Neuronal stem cell (in vitro differentiated cells): Measurements from ENCODE around the gene CDH15.
A peak's percentile ranks its signal among the peaks of the same experiment; 100 is the strongest.

Experiments
- DNase-seq: peaks from one replicate; pipeline ENCODE4 v3.0.0-alpha.2; 2013; ENCODE audit warnings: low spot score
- H2AFZ ChIP-seq: one replicate; pipeline ENCODE4 v1.6.1; 2013; ENCODE audit warnings: mild to moderate bottlenecking, low read length, inconsistent platforms
- H2AK5ac ChIP-seq: 2 replicates; pipeline ENCODE4 v1.6.1; 2013; ENCODE audit warnings: low read depth, mild to moderate bottlenecking, inconsistent platforms, low read length, moderate library complexity, mixed read lengths
- H2BK120ac ChIP-seq: 2 replicates; pipeline ENCODE4 v1.6.1; 2013; ENCODE audit warnings: low read depth, mild to moderate bottlenecking, inconsistent platforms, low read length, moderate library complexity, mixed read lengths
- H2BK12ac ChIP-seq: one replicate; pipeline ENCODE4 v1.6.1; 2013; ENCODE audit warnings: low read length, inconsistent platforms
- H2BK15ac ChIP-seq: 2 replicates; pipeline ENCODE4 v1.6.1; 2013; ENCODE audit warnings: mild to moderate bottlenecking, low read length, inconsistent platforms, mixed read lengths
- H2BK5ac ChIP-seq: one replicate; pipeline ENCODE4 v1.6.1; 2013; ENCODE audit warnings: inconsistent platforms, mild to moderate bottlenecking, low read length, moderate library complexity
- H3K14ac ChIP-seq: one replicate; pipeline ENCODE4 v1.6.1; 2013; ENCODE audit warnings: low read length, inconsistent platforms
- H3K18ac ChIP-seq: 2 replicates; pipeline ENCODE4 v1.6.1; 2013; ENCODE audit warnings: low read length, inconsistent platforms
- H3K23ac ChIP-seq: 2 replicates; pipeline ENCODE4 v1.6.1; 2013; ENCODE audit warnings: low read depth, mild to moderate bottlenecking, mixed read lengths, low read length, inconsistent platforms; ENCODE audit not compliant: poor library complexity
- H3K27ac ChIP-seq: replicated peaks from 3 replicates; pipeline ENCODE4 v1.5.1; 2013; ENCODE audit warnings: low read length, inconsistent platforms
- H3K27me3 ChIP-seq, 3 experiments: 2 replicates each; pipeline ENCODE4 v1.6.1; 2013; ENCODE audit warnings: low read length in 3 of 3, mild to moderate bottlenecking in 2 of 3, inconsistent platforms in 1 of 3, low read depth in 1 of 3, mixed read lengths in 1 of 3, moderate library complexity in 1 of 3; ENCODE audit not compliant: control insufficient read depth in 3 of 3, insufficient read depth in 3 of 3
- H3K36me3 ChIP-seq, 2 donors: replicated peaks in 1 of 2; 2 replicates each; pipeline ENCODE4 v1.6.1; 2013; ENCODE audit warnings: low read length in 2 of 2; ENCODE audit not compliant: control insufficient read depth in 2 of 2, insufficient read depth in 2 of 2
- H3K4ac ChIP-seq: 2 replicates; pipeline ENCODE4 v1.6.1; 2013; ENCODE audit warnings: inconsistent platforms, mild to moderate bottlenecking, low read length, moderate library complexity
- H3K4me1 ChIP-seq, 2 donors: 1 replicate in 1 of 2; 2 replicates in 1 of 2; pipeline ENCODE4 v1.6.1; 2013; ENCODE audit warnings: low read length in 2 of 2, low read depth in 1 of 2; ENCODE audit not compliant: control insufficient read depth in 2 of 2, insufficient read depth in 1 of 2
- H3K4me2 ChIP-seq: one replicate; pipeline ENCODE4 v1.6.1; 2013; ENCODE audit warnings: mild to moderate bottlenecking, low read length, inconsistent platforms; ENCODE audit not compliant: insufficient read depth, poor library complexity, severe bottlenecking
- H3K4me3 ChIP-seq, 2 donors: 2 replicates each; pipeline ENCODE4 v1.5.1; 2013; ENCODE audit warnings: low read length in 2 of 2, mild to moderate bottlenecking in 2 of 2, inconsistent platforms in 1 of 2, moderate library complexity in 1 of 2
- H3K79me1 ChIP-seq: one replicate; pipeline ENCODE4 v1.6.1; 2013; ENCODE audit warnings: low read depth, mild to moderate bottlenecking, inconsistent platforms, low read length, moderate library complexity
- H3K9ac ChIP-seq: one replicate; pipeline ENCODE4 v1.6.1; 2013; ENCODE audit warnings: mild to moderate bottlenecking, low read depth, low read length, inconsistent platforms; ENCODE audit not compliant: poor library complexity
- H3K9me3 ChIP-seq, 2 donors: replicated peaks in 1 of 2; 2 replicates each; pipeline versions ENCODE3 to v1.6.1; 2013; ENCODE audit warnings: low read length in 2 of 2, mild to moderate bottlenecking in 2 of 2, inconsistent platforms in 1 of 2, low read depth in 1 of 2, mixed read lengths in 1 of 2, moderate library complexity in 1 of 2; ENCODE audit not compliant: control insufficient read depth in 2 of 2, insufficient read depth in 1 of 2
- H4K8ac ChIP-seq: one replicate; pipeline ENCODE4 v1.6.1; 2013; ENCODE audit warnings: low read depth, mild to moderate bottlenecking, inconsistent platforms, low read length, moderate library complexity
- H4K91ac ChIP-seq: one replicate; pipeline ENCODE4 v1.6.1; 2013; ENCODE audit warnings: low read length, low read depth, mild to moderate bottlenecking, inconsistent platforms; ENCODE audit not compliant: poor library complexity
- WGBS, 2 donors: extraction: QIAGEN DNeasy Blood & Tissue Kit; methylation state at CpG; one replicate each; pipeline ENCODE4 v1.1.7; 2013; ENCODE audit warnings: missing lambda C conversion rate in 2 of 2, mixed read lengths in 1 of 2; ENCODE audit not compliant: insufficient read length in 2 of 2, insufficient replicate concordance in 1 of 2; ENCODE audit errors: extremely low coverage in 2 of 2; 5-methylcytosine and 5-hydroxymethylcytosine counted together

The CDH15 gene

DNA sequence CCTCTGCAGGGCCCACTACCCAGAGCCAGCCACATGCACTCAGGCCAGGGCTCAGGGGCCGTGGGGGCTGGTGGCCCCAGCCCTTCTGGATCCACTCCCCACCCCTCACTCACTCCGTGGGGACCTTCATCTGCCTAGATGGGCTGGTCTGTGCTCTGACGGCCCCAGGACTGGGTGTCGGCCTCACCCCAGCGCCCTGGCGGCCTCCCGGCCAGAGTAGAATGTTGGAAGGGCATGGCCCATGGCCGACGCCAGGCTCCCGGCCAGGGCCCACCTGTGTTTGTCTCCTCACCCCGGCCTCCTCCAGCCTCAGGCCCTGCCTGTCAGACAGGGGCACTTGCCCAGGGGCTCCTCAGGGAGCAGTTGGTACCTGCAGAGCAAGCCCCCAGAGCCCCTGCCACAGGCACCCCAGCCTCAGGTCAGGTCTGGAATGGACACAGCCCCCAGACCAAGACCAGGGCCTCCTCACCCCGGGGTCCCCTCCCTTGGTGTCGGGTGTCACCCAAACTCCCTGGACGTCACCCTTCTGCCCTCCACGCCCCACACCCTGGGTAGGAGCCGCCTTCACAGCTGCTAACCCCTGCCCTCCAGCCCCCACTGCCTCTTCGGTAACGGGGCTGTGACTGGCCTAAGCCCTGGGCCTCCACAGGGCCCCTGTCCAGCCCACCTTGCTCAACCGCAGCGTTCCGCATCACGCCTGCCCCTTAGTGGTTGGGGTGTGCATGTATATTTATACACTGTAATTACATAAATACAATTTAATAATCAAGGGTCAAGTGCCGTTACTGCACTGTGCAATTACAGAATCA is 3.0 kb upstream of the CDH15 start:
- H2BK15ac ChIP-seq = peak overlapping the region; percentile 96
- no CpG with 5 or more reads among the region's 23 CpGs for WGBS, 2 donors
- peak overlapping the region; percentile 77 for H3K18ac ChIP-seq
- H2AFZ ChIP-seq = no peak overlapping the region
- H3K23ac ChIP-seq = no peak overlapping the region
- peaks cover 27 to 33% of the 10 kb centered on the region in 2 donors for H3K4me1 ChIP-seq
- no peak for DNase-seq
- H2BK120ac ChIP-seq = peak overlapping the region; percentile 81
- H2BK5ac ChIP-seq = no peak overlapping the region
- H3K4me2 ChIP-seq = no peak overlapping the region
- H3K9ac ChIP-seq = no peak overlapping the region
- no peak overlapping the region for H4K91ac ChIP-seq
- H2AK5ac ChIP-seq = peak overlapping the region; percentile 94
- no peak overlapping the region for H4K8ac ChIP-seq
- H3K79me1 ChIP-seq = no peaks in the 10 kb centered on the region
- no peaks in the 10 kb centered on the region for H3K9me3 ChIP-seq
- no peaks in the 10 kb centered on the region for H3K36me3 ChIP-seq
- no peak overlapping the region for H3K14ac ChIP-seq
- no peak overlapping the region for H3K27ac ChIP-seq
- H3K4me3 ChIP-seq = no peak overlapping the region
- H2BK12ac ChIP-seq = peak overlapping the region; percentile 58
- peaks cover 2 to 51% (median 16%) of the 10 kb centered on the region in 3 experiments for H3K27me3 ChIP-seq
- peak overlapping the region; percentile 23 for H3K4ac ChIP-seq

DNA sequence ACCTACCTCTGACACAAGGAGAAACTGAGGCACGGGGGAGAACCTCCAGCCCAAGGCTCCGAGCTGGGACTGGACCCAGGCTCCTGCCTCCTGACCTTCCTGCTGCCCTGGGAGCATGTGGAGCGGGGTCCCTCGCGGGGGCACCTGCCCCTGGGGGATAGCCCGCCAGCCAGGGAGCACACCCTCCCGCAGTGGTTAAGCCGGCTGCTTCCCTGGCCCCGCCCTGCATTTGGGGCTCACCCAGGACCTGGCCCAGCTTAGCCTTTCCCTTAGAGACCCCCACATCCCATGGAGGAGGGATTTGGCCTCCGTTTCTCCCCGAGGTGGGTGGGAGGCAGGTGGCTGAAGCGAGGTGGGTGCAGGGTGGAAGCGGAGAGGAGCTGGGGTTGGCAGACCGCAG is 1.8 kb upstream of the CDH15 start:
- H3K27ac ChIP-seq = no peak overlapping the region
- no peak overlapping the region for H3K23ac ChIP-seq
- DNase-seq = no peak
- peak overlapping the region; percentile 89 for H2AK5ac ChIP-seq
- H3K18ac ChIP-seq = peak overlapping the region; percentile 51
- no peaks in the 10 kb centered on the region for H3K9me3 ChIP-seq
- no peaks in the 10 kb centered on the region for H3K79me1 ChIP-seq
- no CpG with 5 or more reads among the region's 14 CpGs for WGBS, 2 donors
- H4K8ac ChIP-seq = peak overlapping the region; percentile 50
- no peak overlapping the region for H2BK15ac ChIP-seq
- H3K4ac ChIP-seq = no peak overlapping the region
- H3K4me1 ChIP-seq = peaks cover 29% of the 10 kb centered on the region in 2 donors
- H2AFZ ChIP-seq = no peak overlapping the region
- no peak overlapping the region for H3K4me2 ChIP-seq
- peaks cover 2 to 62% (median 16%) of the 10 kb centered on the region in 3 experiments for H3K27me3 ChIP-seq
- H3K14ac ChIP-seq = peak overlapping the region; percentile 82
- no peak overlapping the region for H2BK120ac ChIP-seq
- H3K4me3 ChIP-seq = no peak overlapping the region
- no peak overlapping the region for H2BK12ac ChIP-seq
- no peak overlapping the region for H4K91ac ChIP-seq
- no peak overlapping the region for H2BK5ac ChIP-seq
- H3K9ac ChIP-seq = no peak overlapping the region
- no peaks in the 10 kb centered on the region for H3K36me3 ChIP-seq

DNA sequence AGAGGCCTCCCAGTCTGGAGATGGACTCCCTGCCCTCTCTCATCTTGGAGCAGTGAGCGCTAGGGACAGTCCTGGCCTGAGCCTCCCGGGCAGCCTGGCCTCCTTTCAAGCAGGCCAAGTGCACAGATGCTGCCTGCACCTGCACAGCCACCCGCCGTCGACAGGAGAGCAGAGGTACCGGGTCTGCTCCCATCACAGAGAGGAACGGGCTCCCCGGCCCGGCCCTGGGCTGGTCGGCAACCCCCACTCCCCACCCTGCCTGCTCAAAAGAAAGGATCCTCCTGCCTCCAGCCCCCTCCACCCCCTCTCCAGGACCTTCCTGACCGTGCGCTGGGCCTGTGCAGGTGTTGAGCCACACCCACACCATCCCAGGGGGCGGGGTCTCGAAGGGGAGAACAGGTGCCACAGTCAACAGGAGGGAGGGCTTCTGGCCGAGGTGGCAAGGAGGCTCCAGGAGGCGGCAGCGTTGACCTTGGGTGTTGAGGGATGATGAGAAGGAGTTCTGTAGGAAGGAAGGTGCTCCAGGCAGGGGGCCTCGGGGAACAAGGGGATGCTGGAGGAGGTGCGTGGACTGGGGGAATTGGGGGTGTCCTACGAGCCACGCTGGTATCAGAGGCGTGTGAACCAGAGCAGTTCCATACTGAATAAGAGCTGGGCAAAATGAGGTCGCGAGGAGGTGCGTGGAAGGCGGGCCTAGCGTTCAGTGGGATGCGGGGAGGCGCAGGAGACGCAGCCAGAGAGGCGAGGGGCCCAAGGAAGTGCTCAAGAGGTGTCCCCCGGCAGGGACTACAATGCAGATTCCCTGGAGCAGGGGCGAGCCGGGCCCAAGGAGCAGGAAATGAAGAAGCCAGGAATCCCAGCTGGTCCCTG is 967 bp upstream of the CDH15 start:
- Histone ChIP-seq H3K9me3 (no peaks in the 10 kb centered on the region), H2BK15ac (peak overlapping the region; percentile 81), H3K18ac (peak overlapping the region; percentile 89), H3K4me1 (peaks cover 23 to 28% of the 10 kb centered on the region in 2 donors), H3K4me3 (peak overlapping the region in 1 of 2 donors; percentile 49), H3K4me2 (peak overlapping the region; percentile 62), H3K27ac (no peak overlapping the region), H3K27me3 (peaks cover 2 to 70% (median 16%) of the 10 kb centered on the region in 3 experiments), H2BK12ac (peak overlapping the region; percentile 99), H3K14ac (peak overlapping the region; percentile 71), H2AFZ (no peak overlapping the region), H4K8ac (peak overlapping the region; percentile 86), H3K4ac (no peak overlapping the region), H4K91ac (peak overlapping the region; percentile 43), H3K23ac (peak overlapping the region; percentile 93), H3K79me1 (no peaks in the 10 kb centered on the region), H2BK5ac (peak overlapping the region; percentile 39), H2BK120ac (peak overlapping the region; percentile 47), H2AK5ac (peak overlapping the region; percentile 99), H3K9ac (peak overlapping the region; percentile 86), H3K36me3 (no peaks in the 10 kb centered on the region)
- no CpG with 5 or more reads among the region's 34 CpGs for WGBS, 2 donors
- DNase-seq = no peak

DNA sequence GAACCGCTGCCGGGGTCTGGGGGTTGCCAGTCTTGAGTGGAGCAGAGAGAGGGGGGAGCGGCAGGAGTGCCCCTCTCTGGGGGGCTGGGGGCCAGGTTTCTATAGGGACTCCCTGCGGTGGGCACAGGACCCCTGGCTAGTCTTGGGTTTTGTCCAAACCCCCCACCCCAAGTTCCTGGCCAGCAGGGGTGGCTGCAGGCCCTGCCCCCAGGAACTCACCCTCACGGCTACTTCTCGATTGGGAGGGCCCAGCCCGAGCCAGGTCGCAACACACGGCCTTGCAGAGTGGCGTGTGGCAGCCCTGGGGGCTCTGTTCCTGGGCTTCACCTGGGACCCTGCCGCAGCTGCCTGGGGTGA is 601 bp downstream of the CDH15 start:
- Histone ChIP-seq H3K4me2 (no peak overlapping the region), H3K27ac (no peak overlapping the region), H2BK120ac (no peak overlapping the region), H3K4ac (no peak overlapping the region), H2AK5ac (no peak overlapping the region), H3K23ac (peak overlapping the region; percentile 68), H3K4me1 (peaks cover 19 to 25% of the 10 kb centered on the region in 2 donors), H2BK15ac (no peak overlapping the region), H3K27me3 (peaks cover 2 to 82% (median 16%) of the 10 kb centered on the region in 3 experiments), H2BK5ac (no peak overlapping the region), H2AFZ (no peak overlapping the region), H4K91ac (no peak overlapping the region), H3K4me3 (no peak overlapping the region), H3K9ac (no peak overlapping the region), H3K14ac (no peak overlapping the region), H3K18ac (no peak overlapping the region), H3K79me1 (no peaks in the 10 kb centered on the region), H2BK12ac (no peak overlapping the region), H4K8ac (no peak overlapping the region), H3K36me3 (no peaks in the 10 kb centered on the region), H3K9me3 (no peaks in the 10 kb centered on the region)
- DNase-seq = no peak
- no CpG with 5 or more reads among the region's 11 CpGs for WGBS, 2 donors
